Head of caudate nucleus (tissue), 42 donors: Measurements from ENCODE around the gene ENG.
A peak's percentile ranks its signal among the peaks of the same experiment; 100 is the strongest.
"Not testable (repeated sequence)": the region's sequence is repeated elsewhere in the genome, so short reads cannot be mapped to it uniquely, and the experiment has no call there.

Experiments
- DNase-seq, 42 donors: peaks; one replicate each; pipeline versions ENCODE4 v3.0.0 to v3.0.0-alpha.2; 2020 to 2021; ENCODE audit warnings: mixed read lengths in 7 of 42
- intact Hi-C: fragments of 100-400 bp; cut with DNase I; formaldehyde crosslinking; loops from one replicate; pipeline ENCODE4 v1.15.0; 2022

Gene ENG

GRCh38 chr9:127852829-127853228, 1.6 kb downstream of the ENG start:
- DNase-seq, result no peak
- intact Hi-C loops, result no loop called here

- no peak for DNase-seq
- intact Hi-C loops, result no loop called here
These were observed 4.1 kb downstream of the ENG start for GRCh38 chr9:127850286-127850830.

- intact Hi-C loops, result no loop called here
- DNase-seq, result no peak
These were observed 5.5 kb downstream of the ENG start for GRCh38 chr9:127848756-127849504.

GRCh38 chr9:127847833-127848755, 6.4 kb downstream of the ENG start:
- intact Hi-C loops, result no loop called here

GRCh38 chr9:127847178-127847510, 7.3 kb downstream of the ENG start:
- DNase-seq, result no peak
- intact Hi-C loops, result no loop called here

More at GRCh38 chr9:127847833-127848755, 6.4 kb downstream of the ENG start:
- no peak for DNase-seq

- intact Hi-C loops, result no loop called here
- DNase-seq, result no peak
These were observed 7.8 kb downstream of the ENG start for GRCh38 chr9:127846443-127847177.

- intact Hi-C loops, DNase-seq: not testable (repeated sequence)
These were observed 8.8 kb downstream of the ENG start for GRCh38 chr9:127845619-127846018.

- intact Hi-C loops, result no loop called here
These were observed 9.6 kb downstream of the ENG start for GRCh38 chr9:127844821-127845359.

GRCh38 chr9:127841087-127841835, 13.2 kb downstream of the ENG start:
- DNase-seq, result no peak
- intact Hi-C loops, result no loop called here

More at GRCh38 chr9:127844821-127845359, 9.6 kb downstream of the ENG start:
- DNase-seq, result no peak

GRCh38 chr9:127838375-127839078, 15.9 kb downstream of the ENG start:
- intact Hi-C loops, result no loop called here
- peak in 8 of 42 donors; percentile 12 to 48 (median 26) for DNase-seq

GRCh38 chr9:127837346-127837745, 17.1 kb downstream of the ENG start:
- intact Hi-C loops, result no loop called here
- DNase-seq, result no peak

- intact Hi-C loops, DNase-seq: not testable (repeated sequence)
These were observed 17.9 kb downstream of the ENG start for GRCh38 chr9:127836561-127836960.

- peak in 4 of 42 donors; percentile 11 to 30 (median 18) for DNase-seq
These were observed 18.4 kb downstream of the ENG start for GRCh38 chr9:127835991-127836516.

GRCh38 chr9:127833555-127833954, 20.9 kb downstream of the ENG start:
- intact Hi-C loops, result no loop called here
- DNase-seq, result no peak

More at GRCh38 chr9:127835991-127836516, 18.4 kb downstream of the ENG start:
- intact Hi-C loops, result no loop called here

- no peak for DNase-seq
- intact Hi-C loops, result no loop called here
These were observed 22.2 kb downstream of the ENG start for GRCh38 chr9:127832248-127832647.

- no peak for DNase-seq
- intact Hi-C loops, result no loop called here
These were observed 25.1 kb downstream of the ENG start for GRCh38 chr9:127829205-127829906.
